ENCODE data around the gene FRY.
"Not testable (repeated sequence)": the region's sequence is repeated elsewhere in the genome, so short reads cannot be mapped to it uniquely, and the experiment has no call there.

FRY gene

DNA sequence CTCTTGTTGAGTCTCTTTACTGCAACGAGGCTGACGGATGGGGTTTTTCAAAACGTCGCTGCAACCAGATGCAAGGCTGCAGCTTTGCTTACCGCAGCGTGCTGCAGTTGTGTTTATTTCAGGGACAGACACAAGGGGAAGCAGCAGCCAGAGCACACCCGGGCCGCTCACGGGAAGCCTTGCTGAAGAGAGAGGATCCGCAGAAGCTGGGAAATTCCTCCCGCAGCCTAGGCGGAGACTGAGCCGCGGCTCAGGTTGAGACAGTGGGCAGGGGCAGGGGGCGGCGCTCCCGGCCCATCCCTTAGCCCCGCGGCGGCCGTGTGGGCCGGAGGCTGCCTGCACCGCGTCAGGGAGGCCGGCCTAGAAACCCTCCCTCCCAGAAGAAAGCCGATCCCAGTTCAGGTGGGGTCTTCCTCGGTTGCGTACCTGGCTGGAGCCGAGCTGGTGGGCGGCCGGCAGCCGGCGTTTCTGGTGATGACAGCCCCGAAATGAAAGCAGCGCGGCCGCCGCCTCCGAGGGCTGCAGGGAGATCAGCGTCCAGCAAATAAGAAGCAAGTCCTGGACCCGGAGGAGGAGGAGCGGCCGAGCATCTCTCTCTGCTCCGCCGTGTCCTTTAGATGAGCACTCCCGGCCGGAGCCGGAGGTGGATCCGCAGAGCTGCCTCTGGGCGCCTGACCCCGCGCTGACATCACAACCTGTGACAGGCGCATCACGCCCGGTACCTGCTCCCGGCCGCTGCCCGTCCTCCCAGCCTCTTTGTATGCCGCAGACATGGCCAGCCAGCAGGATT lies at the start of gene FRY:
FRY (plus strand) TSS at position 750 of the 790 bp plus-strand sequence; CDS start at position 772, 22 bp downstream.
- DNase-seq: no peak

GRCh38 chr13:31982124-31982523 lies 49.5 kb upstream of the FRY start:
- no peak for DNase-seq

DNA sequence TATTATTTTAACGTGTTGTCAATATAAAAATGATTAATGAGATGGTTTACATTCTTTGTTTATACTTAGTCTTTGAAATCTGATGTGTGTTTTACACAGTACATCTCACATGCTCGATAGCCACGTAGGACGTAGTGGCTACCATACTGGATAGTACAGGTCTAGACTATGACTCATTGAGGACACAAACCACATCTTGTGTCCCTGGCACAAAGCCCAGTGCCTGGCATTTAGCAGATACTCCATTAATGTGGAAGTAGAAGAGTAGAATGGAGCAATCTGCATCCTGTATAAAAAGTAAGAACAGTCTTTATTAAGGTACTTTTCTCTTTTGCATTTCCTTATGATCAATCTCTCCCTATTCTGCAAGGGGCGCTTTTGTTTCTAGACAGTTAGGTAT lies 49.0 kb upstream of the FRY start:
- no peak for DNase-seq

- DNase-seq: not testable (repeated sequence)
These were observed 47.9 kb upstream of the FRY start for GRCh38 chr13:31983696-31984095.

DNA sequence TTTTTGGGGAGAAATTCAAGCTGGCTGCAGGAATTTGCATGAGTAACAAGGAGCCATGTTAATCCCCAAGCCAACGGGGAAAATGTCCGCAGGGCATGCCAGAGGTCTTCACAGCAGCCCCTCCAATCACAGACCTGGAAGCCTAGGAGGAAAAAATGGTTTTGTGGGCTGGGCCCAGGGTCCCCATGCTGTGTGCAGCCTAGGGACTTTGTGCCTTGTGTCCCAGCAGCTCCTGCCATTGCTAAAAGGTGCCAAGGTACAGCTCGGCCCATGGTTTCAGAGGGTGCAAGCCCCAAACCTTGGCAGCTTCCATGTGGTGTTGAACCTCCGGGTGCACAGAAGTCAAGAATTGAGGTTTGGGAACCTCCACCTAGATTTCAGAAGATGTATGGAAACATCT lies 47.2 kb upstream of the FRY start:
- DNase-seq: not testable (repeated sequence)

GRCh38 chr13:31986676-31987470 lies 44.7 kb upstream of the FRY start:
- DNase-seq: no peak

DNA sequence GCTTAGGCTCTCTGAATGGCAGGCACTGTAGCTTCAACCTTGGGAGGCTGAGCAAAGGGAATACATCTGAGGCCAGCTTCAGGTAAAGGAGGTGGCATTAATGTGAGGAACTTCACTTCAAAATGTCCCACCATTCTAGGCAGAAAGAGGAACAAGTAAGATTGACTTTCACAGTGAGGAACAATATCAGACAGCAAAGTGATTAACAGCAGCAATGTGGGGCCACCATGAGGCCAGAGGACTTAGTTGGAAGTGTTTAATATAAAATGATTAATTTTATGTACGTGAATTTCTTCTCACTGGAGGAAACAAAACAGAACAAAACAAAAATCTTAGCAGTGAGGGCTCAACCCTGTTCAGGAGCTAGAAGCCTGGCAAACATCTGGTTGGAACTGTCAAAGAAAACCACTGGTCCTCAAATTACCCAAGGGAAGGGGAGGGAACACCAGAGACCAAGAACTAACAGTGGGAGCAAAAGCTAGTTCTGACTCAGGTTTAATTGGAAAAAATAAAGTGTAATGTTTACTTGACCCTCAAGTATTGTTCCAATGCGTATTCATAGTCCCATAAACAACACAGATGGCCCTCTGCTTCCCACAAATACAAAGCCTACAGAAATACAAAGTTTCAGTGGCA lies 43.9 kb upstream of the FRY start:
- no peak for DNase-seq

GRCh38 chr13:31994367-31994766 lies 37.2 kb upstream of the FRY start:
- not testable (repeated sequence) for DNase-seq

- no peak for DNase-seq
These were observed 35.0 kb upstream of the FRY start for GRCh38 chr13:31996601-31997000.

DNA sequence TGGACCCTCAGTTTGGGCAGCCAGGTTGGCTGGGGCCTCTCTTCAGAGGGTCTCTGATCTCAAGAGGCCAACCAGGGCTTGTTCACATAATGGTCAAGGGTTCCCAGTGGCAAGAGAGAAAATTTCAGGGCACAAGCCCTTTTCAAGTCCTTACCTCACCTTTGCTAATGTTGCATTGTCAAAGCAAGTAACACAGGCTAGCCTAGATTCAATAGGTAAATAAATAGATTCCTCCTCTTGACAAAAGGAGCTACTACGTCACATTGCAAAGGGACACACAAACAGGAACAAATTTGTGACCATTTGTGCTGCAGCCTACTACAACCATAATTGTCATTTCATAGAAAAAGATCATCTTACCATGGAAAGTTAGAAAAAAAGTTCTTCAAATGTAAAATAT lies 33.9 kb upstream of the FRY start:
- DNase-seq: no peak

DNA sequence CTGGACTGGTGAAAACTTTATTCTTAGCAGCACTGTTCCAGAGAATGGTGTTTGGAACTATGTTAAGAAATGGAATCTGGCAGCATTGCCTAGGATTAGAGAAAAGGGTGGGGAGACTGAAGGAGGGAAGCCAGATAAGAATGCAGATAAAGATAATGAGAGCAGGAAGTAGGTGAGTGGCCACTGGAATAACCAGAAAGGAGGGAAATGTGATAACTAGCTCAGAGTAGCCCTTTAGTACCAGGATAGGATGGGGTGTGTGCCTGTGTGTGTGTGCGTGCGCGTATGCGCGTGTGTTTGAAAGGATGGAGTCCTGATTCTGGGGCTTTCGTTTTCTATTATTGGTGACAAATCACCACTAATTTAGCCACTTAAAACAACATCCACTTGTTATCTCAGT lies 33.4 kb upstream of the FRY start:
- no peak for DNase-seq

DNA sequence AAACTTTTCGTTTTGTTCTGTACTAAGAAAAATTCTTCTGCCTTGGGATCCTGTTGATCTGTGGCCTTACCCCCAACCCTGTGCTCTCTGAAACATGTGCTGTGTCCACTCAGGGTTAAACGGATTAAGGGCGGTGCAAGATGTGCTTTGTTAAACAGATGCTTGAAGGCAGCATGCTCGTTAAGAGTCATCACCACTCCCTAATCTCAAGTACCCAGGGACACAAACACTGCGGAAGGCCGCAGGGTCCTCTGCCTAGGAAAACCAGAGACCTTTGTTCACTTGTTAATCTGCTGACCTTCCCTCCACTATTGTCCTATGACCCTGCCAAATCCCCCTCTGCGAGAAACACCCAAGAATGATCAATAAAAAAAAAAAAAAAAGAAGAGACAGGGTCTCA lies 30.8 kb upstream of the FRY start:
- DNase-seq: not testable (repeated sequence)

- DNase-seq: no peak
These were observed 30.3 kb upstream of the FRY start for GRCh38 chr13:32001154-32001768.

DNA sequence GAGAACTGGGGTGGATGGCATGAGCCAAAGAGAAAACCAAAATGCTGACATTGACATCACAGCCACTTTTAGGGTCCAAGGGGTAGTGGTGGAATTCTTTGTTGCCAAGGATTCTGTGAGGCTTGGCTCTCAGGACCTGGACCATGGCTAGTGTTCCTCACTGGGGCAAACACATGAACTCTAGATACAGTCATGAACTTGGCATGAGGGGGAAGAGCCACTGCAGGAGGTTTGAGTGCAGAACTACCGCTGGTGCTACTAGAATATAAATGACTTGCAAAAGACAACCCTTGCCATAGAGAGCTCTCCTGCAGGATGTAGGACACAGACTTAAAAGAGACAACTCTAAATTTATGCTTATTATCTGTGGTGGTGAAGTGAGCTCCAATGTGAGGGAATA lies 29.8 kb upstream of the FRY start:
- no peak for DNase-seq

- no peak for DNase-seq
These were observed 28.7 kb upstream of the FRY start for GRCh38 chr13:32002873-32003272.

DNA sequence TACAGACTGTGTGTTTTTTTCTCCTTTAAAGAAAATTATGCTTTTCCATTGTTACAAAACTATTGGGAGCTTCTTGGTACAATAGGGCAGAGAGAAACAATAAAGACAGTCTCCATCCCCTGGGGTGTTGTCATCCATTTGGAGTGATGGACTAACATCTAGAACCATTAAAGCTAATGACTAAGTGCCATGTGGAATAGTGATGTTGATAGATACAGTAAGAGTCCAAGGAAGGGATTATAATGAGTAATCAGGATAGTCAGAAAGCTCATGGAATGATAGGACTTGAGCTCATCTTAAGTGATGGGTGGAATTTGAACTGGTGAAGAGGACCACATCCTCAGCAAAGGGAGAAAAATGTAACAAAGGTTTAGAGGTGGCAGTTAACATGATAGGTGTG lies 24.1 kb upstream of the FRY start:
- DNase-seq: no peak

- DNase-seq: no peak
These were observed 22.9 kb upstream of the FRY start for GRCh38 chr13:32008518-32009175.

- no peak for DNase-seq
These were observed 22.2 kb upstream of the FRY start for GRCh38 chr13:32009362-32009761.

DNA sequence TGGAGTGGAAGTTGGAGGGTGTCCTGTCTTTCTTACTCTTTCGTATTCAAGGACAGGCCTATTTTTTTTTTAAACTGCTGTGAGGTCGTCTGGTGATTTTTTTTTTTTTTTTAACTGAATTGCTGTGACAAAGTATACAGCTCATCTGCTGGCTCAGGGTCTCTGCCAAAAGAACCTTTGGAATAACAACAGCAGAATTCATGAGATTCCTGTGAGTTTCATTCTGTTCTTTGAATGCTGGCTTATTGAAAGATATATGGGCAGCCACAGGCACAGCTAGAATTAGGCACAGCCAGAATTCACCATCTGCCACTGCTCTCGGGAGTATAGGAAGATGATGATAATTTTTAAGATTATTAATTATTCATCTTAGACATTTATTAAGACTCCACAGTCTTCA lies 21.4 kb upstream of the FRY start:
- no peak for DNase-seq

DNA sequence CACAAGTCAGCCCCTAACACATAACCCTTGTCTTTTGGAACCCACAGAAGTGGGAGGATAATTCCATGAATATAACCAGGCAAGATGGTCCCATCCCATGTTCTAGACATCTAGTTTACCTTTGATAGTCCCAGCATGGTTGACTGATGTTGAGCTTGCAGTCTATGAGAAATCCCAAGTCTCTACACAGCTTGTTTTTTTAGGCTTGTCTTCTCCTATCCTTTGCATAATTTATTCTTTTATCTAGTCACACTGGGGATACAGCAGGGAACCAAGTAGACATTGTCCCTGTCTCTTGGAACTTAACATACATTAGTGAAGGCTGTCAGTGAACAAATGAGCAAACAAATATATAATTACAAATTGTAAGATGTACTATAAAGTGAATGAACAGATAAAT lies 19.6 kb upstream of the FRY start:
- no peak for DNase-seq

DNA sequence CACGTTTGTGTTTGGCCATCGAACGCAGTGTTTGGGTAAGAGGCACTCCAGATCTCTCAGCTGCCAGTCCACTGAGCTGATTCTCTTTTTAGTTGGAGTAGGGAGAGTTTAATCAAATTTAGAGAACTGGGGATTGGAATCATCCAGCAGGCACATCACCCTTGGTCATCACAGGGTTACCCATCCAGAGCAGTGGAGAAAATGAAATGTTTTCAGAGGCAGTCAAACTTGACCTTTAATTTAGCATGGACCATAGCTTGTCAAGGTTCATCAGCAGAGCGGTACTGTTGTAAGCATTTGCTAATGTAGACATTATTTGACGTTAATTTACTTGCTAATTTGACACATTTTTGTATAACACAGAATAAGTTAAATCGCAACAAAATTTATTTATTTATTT lies 18.4 kb upstream of the FRY start:
- DNase-seq: no peak

DNA sequence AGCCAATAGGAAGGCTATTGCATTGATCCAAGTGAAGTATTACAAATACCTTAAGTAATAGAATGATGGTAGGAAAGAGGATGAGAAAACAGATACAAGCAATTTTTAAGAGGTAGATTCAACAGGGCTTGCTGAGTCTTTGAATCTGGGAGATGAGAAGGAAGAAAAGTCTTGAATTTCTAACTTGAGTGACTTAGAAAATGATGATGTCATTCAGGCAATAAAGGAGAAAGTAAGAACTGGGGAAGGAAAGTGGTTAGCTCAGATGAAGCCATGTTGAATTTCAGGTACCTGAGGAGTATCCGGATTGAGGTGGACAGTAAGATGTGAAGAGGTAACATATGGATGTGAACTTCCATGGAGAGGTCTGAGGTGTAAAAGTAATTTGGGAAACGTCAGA lies 15.5 kb upstream of the FRY start:
- DNase-seq: no peak

DNA sequence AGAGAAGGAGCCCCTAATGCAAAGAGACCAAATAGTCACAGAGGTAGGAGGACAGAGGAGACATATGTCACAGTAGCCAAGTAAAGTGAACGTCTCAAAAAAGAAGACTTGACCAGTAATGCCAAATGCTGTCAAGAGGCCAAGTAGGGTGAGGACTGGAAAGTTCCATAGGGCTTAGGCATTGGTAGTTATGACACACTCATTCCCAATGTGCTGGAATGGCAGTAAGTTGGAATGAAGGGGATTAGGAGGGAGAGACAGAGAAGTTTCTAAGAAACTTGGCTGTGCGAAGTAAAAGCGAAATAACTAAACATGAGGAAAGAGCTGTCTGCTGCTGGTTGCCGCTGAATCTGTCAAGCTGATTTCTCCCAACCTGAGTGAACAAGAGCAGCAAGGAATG lies 14.9 kb upstream of the FRY start:
- no peak for DNase-seq
